ENCODE measurements around the gene DNASE1L3. TPM values are rescaled to one million over a fixed set of nuclear protein-coding genes. Genes with fewer than 3 reads are reported as not detected.

Gene DNASE1L3
- total and polyA plus RNA-seq, 2 donors (not counting 3 experiments of a cell fraction or from before 2014, with no cell fraction given) = 0.95 to 1.3 TPM

GRCh38 chr3:58191361-58191991 lies 19.3 kb downstream of the DNASE1L3 start:
- H3K4me3 ChIP-seq (replicated peaks in 1 of 3; ENCODE audit: insufficient read depth in 1 of 3, low read depth in 1 of 3, low read length in 3 of 3) = no peak overlapping the region
- dilution Hi-C loops (cut with MboI; ENCODE audit: extremely low pct_ligation_motif_present, low sequenced_read_pairs) = loop anchor here (10.0 kb wide), 1 partner anchor 113 kb away; the partner anchor contains the start of genes HTD2 and RPP14
- no peak overlapping the region for H3K27ac ChIP-seq (ENCODE audit: insufficient read depth, low read depth, low read length)
- no peaks in the 10 kb centered on the region for H3K79me2 ChIP-seq (ENCODE audit: control insufficient read depth, insufficient read depth, low read length)
- no peaks in the 10 kb centered on the region for H3K4me1 ChIP-seq (ENCODE audit: control insufficient read depth, extremely low read depth, insufficient read depth, low read length)
- BruUV-seq (replicated peaks) = no TSS peak
- no peaks in the 10 kb centered on the region for H3K27me3 ChIP-seq (ENCODE audit: control insufficient read depth in 2 of 2, insufficient read depth in 2 of 2, low read length in 2 of 2)
- ChIA-PET CTCF (interaction anchor here (1.1 to 10.8 kb wide), 4 partner anchors 13 to 115 kb away, joined by 3 to 369 read pairs (median 187); partner anchors contain the start of genes HTD2 and RPP14), POLR2A (no interaction called here)
- H2AFZ ChIP-seq (ENCODE audit: low read depth, low read length) = no peak overlapping the region
- H3K9ac ChIP-seq (replicated peaks; ENCODE audit: extremely low read depth, insufficient read depth, low read length) = no peak overlapping the region
- H3K9me3 ChIP-seq (replicated peaks; ENCODE audit: control insufficient read depth, insufficient read depth, low read length) = no peaks in the 10 kb centered on the region
- no peaks in the 10 kb centered on the region for H4K20me1 ChIP-seq (replicated peaks; ENCODE audit: control insufficient read depth, extremely low read depth, insufficient read depth, low read length)
- no peak overlapping the region for H3K4me2 ChIP-seq (ENCODE audit: insufficient read depth, low read length)
- no peaks in the 10 kb centered on the region for H3K9me1 ChIP-seq (replicated peaks; ENCODE audit: control insufficient read depth, extremely low read depth, insufficient read depth, low read length)
- TF ChIP-seq FOS (IDR thresholded peaks at IDR 0.05; ENCODE audit: borderline replicate concordance, insufficient read depth, low read length) (no peak), POLR2AphosphoS5 (IDR thresholded peaks at IDR 0.05; ENCODE audit: insufficient read depth, low read depth, low read length) (no peak), GATA2 (IDR thresholded peaks at IDR 0.05; ENCODE audit: insufficient read depth, insufficient read length, low read depth, low read length) (no peak)
- FAIRE-seq = peak; percentile 15
- intact Hi-C loops (cut with micrococcal nuclease) = no loop called here
- H3K36me3 ChIP-seq (ENCODE audit: control insufficient read depth in 2 of 2, extremely low read depth in 1 of 2, insufficient read depth in 2 of 2, low read length in 2 of 2) = no peaks in the 10 kb centered on the region
- DNase-seq (ENCODE audit: low read depth, low spot score) = peak; percentile 81

- Histone ChIP-seq H3K9me1 (replicated peaks; ENCODE audit: control insufficient read depth, extremely low read depth, insufficient read depth, low read length) (no peaks in the 10 kb centered on the region), H3K9ac (replicated peaks; ENCODE audit: extremely low read depth, insufficient read depth, low read length) (no peak overlapping the region), H3K4me1 (ENCODE audit: control insufficient read depth, extremely low read depth, insufficient read depth, low read length) (no peaks in the 10 kb centered on the region), H3K36me3 (ENCODE audit: control insufficient read depth in 2 of 2, extremely low read depth in 1 of 2, insufficient read depth in 2 of 2, low read length in 2 of 2) (no peaks in the 10 kb centered on the region), H3K4me2 (ENCODE audit: insufficient read depth, low read length) (no peak overlapping the region), H2AFZ (ENCODE audit: low read depth, low read length) (no peak overlapping the region), H3K27me3 (ENCODE audit: control insufficient read depth in 2 of 2, insufficient read depth in 2 of 2, low read length in 2 of 2) (no peaks in the 10 kb centered on the region), H3K9me3 (replicated peaks; ENCODE audit: control insufficient read depth, insufficient read depth, low read length) (no peaks in the 10 kb centered on the region), H3K27ac (ENCODE audit: insufficient read depth, low read depth, low read length) (no peak overlapping the region), H4K20me1 (replicated peaks; ENCODE audit: control insufficient read depth, extremely low read depth, insufficient read depth, low read length) (no peaks in the 10 kb centered on the region), H3K79me2 (ENCODE audit: control insufficient read depth, insufficient read depth, low read length) (no peaks in the 10 kb centered on the region), H3K4me3 (replicated peaks in 1 of 3; ENCODE audit: insufficient read depth in 1 of 3, low read depth in 1 of 3, low read length in 3 of 3) (no peak overlapping the region)
- dilution Hi-C loops (cut with MboI; ENCODE audit: extremely low pct_ligation_motif_present, low sequenced_read_pairs) (loop anchor here (10.0 kb wide), 1 partner anchor 114 kb away; the partner anchor contains the start of genes HTD2 and RPP14), intact Hi-C loops (cut with micrococcal nuclease) (no loop called here)
- TF ChIP-seq MAX (IDR thresholded peaks at IDR 0.05; ENCODE audit: insufficient read depth, insufficient read length) (no peak), POLR2A (IDR thresholded peaks at IDR 0.05; ENCODE audit: low read depth, low read length) (no peak), EZH2 (IDR thresholded peaks at IDR 0.05; ENCODE audit: borderline replicate concordance, low read depth, low read length, severe bottlenecking) (no peak), POLR2AphosphoS5 (IDR thresholded peaks at IDR 0.05; ENCODE audit: insufficient read depth, low read depth, low read length) (no peak), CTCF (IDR thresholded peaks at IDR 0.05; ENCODE audit: extremely low read depth in 1 of 2, insufficient read depth in 1 of 2, low read depth in 1 of 2, low read length in 2 of 2) (no peak), JUN (IDR thresholded peaks at IDR 0.05; ENCODE audit: borderline replicate concordance, insufficient read depth, insufficient read length, low read depth) (no peak), MYC (IDR thresholded peaks at IDR 0.05; ENCODE audit: low read depth, low read length) (no peak), FOS (IDR thresholded peaks at IDR 0.05; ENCODE audit: borderline replicate concordance, insufficient read depth, low read length) (no peak), GATA2 (IDR thresholded peaks at IDR 0.05; ENCODE audit: insufficient read depth, insufficient read length, low read depth, low read length) (no peak)
- ChIA-PET CTCF (interaction anchor here (1.0 to 10.8 kb wide), 5 partner anchors 12 to 116 kb away, joined by 4 to 369 read pairs (median 93); partner anchors contain the start of genes HTD2 and RPP14), POLR2A (interaction anchor here (0.6 kb wide), 1 partner anchor 107 kb away, joined by 5 read pairs; no protein-coding TSS in a partner anchor)
- BruUV-seq (replicated peaks) = no TSS peak
- no peak for FAIRE-seq
- no peak for DNase-seq (ENCODE audit: low read depth, low spot score)
Measured at GRCh38 chr3:58190882-58191281, 19.9 kb downstream of the DNASE1L3 start.

Data from endothelial cell of umbilical vein (primary cell).